Measurements from ENCODE around the gene LACTBL1.

GRCh38 chr1:22953740-22954141, 18.9 kb downstream of the LACTBL1 start:
- TF ChIP-seq CTCF (IDR thresholded peaks at IDR 0.05; ENCODE audit: low read length) (no peak), EZH2 (IDR thresholded peaks at IDR 0.05; ENCODE audit: borderline replicate concordance, low read length) (no peak)

All from OCI-LY1 (cell line).